HAP-1 (cell line): ENCODE data around the gene LCN12.

Source experiments
- DNase-seq, 2 experiments: peaks; one replicate each; pipeline ENCODE4 v3.0.0-alpha.2; 2016 to 2020; ENCODE audit warnings: low spot score in 2 of 2
- H3K27me3 ChIP-seq: fragments of 250-450 bp; sonication (Bioruptor Pico); 2 replicates; pipeline ENCODE4 v1.5.1; 2020; ENCODE audit warnings: low read depth, mild to moderate bottlenecking, moderate library complexity
- H3K36me3 ChIP-seq: fragments of 250-450 bp; sonication (Bioruptor Pico); replicated peaks from 2 replicates; pipeline ENCODE4 v1.5.1; 2020; ENCODE audit warnings: mild to moderate bottlenecking
- H3K4me1 ChIP-seq: fragments of 250-450 bp; sonication (Bioruptor Pico); 2 replicates; pipeline ENCODE4 v1.5.1; 2020; ENCODE audit warnings: mild to moderate bottlenecking
- H3K4me3 ChIP-seq: fragments of 250-450 bp; sonication (Bioruptor Pico); 2 replicates; pipeline ENCODE4 v1.5.1; 2020; ENCODE audit warnings: mild to moderate bottlenecking, moderate library complexity
- H3K9me3 ChIP-seq: fragments of 250-450 bp; sonication (Bioruptor Pico); 2 replicates; pipeline ENCODE4 v1.5.1; 2020; ENCODE audit warnings: mild to moderate bottlenecking, moderate library complexity
- in situ Hi-C: fragments of 300-500 bp; cut with MboI; formaldehyde crosslinking; loops from 3 replicates; pipeline ENCODE4 v1.14.3; 2020; ENCODE audit warnings: low sequenced_read_pairs, inconsistent platforms, mixed read lengths

The LCN12 gene

DNA sequence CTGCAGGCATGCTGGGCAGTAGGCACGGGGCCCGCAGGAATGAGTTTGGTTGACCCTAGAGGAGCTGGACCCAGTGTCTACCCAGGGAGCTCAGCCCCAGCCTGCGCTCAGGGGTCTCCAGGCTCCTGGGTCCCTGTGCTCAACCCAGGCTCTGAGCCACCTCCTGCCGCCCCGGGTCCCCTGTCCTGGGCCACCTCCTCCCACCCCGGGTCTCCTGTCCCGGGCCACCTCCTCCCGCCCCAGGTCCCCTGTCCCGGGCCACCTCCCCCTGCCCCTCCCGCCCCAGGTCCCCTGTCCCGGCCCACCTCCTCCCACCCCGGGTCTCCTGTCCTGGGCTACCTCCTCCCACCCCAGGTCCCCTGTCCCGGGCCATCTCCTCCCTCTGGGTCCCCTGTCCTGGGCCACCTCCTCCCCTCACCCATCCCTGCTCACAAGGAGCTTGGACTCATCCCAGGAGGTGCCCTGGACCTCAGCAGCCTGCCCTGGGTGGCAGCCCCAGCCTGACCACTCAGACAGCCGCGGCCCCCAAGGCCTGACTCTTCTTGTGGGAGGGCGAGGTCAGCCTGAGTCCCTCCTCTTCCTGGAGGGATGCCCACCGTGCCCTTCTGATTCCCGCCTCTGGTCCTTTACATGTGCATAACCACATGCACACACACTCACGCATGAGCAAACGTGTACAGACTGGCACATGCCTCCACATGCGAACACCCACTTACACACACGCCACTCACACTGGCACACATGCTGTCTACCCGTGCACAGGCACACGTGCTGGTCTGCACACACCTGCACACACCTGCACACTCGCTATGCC lies 2.4 kb downstream of the LCN12 start:
- Histone ChIP-seq H3K27me3 (no peaks in the 10 kb centered on the region), H3K4me3 (no peak overlapping the region), H3K4me1 (peaks cover 6% of the 10 kb centered on the region), H3K36me3 (no peaks in the 10 kb centered on the region), H3K9me3 (no peaks in the 10 kb centered on the region; the same call in 1 of the 2 replicates)
- no peak for DNase-seq
- in situ Hi-C loops: no loop called here

DNA sequence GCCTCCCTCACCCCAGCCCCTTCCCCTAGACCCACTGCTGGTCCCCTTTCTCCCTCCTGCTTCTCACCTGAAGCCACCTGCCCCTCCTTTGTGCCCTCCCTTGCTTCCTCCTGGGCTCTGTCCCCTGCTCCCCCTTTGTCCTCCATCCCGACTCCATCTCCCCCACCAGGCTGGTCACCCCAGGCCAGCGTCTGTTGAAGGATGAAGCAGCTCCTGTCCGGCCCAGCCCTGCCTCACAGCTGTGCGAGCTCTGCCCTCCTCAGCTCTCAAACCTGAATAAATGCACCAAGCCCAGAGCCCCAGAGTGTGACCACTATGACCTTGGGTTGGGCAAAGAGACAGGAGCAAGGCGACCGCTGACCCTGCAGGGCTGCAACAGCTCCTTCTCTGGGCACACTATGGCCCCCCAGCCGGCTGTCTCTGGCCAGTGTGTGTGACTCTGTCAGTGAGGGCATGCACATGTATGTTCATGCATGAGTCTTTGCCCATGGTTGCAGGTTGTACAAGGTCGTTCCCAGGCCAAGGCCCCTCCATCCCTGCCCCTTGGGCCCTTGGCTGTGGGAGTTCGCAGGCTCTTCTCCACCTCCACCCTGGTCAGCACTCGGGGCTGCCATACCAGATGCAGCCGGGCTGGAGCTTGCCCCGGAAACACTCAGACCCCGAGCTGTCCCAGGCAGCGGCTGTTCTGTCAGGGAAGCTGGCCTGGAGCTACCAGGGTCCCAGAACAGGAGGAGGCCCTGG lies 3.3 kb downstream of the LCN12 start:
- no peak for DNase-seq
- peaks cover 3% of the 10 kb centered on the region for H3K4me1 ChIP-seq
- in situ Hi-C loops: no loop called here
- H3K27me3 ChIP-seq: no peaks in the 10 kb centered on the region
- no peaks in the 10 kb centered on the region for H3K36me3 ChIP-seq
- H3K9me3 ChIP-seq: no peaks in the 10 kb centered on the region; the same call in 1 of the 2 replicates
- H3K4me3 ChIP-seq: no peak overlapping the region

DNA sequence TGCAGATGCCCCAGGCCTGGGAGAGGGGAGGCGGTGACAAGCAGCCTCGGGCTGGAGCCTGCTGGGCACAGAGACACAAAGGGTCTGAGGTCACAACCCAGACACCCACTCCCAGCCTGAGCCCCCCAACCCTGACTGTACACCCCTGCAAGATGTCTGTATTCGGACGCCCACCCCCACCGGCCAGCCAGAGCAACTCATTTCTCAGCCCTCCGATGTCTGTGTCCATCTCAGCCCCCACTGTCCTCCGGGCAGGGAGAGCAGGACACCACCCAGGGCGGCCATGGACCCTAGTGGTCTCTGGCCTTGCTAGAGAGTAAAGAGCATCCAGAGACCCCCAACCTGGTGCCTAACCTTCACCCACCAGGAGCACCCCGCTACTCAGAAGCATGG lies 3.9 kb downstream of the LCN12 start:
- no peaks in the 10 kb centered on the region; the same call in 1 of the 2 replicates for H3K9me3 ChIP-seq
- no peak overlapping the region for H3K4me3 ChIP-seq
- no peaks in the 10 kb centered on the region for H3K27me3 ChIP-seq
- in situ Hi-C loops: no loop called here
- no peaks in the 10 kb centered on the region for H3K4me1 ChIP-seq
- no peak for DNase-seq
- H3K36me3 ChIP-seq: no peaks in the 10 kb centered on the region

DNA sequence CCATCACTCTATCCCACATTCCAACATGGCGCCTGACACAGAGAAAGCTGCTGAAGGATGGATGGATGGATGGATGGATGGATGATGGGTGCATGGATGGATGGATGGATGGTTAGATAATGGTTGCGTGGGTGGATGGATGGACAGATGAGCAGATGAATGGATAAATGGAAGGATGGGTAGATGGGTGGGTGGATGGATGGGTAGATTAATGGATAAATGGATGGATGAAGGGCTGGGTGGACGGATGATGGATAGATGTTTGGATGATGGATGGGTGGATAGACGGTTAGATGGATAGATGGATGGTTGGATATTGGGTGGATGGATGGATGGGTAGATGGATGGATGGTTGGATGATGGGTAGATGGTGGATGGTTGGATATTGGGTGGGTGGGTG lies 4.5 kb downstream of the LCN12 start:
- DNase-seq: no peak
- H3K4me1 ChIP-seq: no peaks in the 10 kb centered on the region
- H3K27me3 ChIP-seq: no peaks in the 10 kb centered on the region
- in situ Hi-C loops: no loop called here
- H3K9me3 ChIP-seq: no peaks in the 10 kb centered on the region; the same call in 1 of the 2 replicates
- no peak overlapping the region for H3K4me3 ChIP-seq
- no peaks in the 10 kb centered on the region for H3K36me3 ChIP-seq

DNA sequence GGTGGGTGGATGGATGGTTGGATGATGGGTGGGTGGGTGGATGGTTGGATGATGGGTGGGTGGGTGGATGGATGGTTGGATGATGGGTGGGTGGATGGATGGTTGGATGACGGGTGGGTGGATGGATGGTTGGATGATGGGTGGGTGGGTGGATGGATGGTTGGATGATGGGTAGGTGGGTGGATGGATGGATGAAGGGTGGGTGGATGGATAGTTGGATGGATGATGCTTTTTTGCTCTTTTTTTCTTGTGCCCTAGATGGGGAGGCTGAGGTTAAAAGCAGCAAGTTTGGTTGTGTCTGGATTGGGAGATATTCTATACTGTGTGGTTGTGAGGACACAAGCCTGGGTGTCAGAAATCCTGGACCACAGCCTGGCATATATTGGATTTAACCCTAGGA lies 5.4 kb downstream of the LCN12 start:
- in situ Hi-C loops: no loop called here
- Histone ChIP-seq H3K9me3 (no peaks in the 10 kb centered on the region; the same call in 1 of the 2 replicates), H3K4me3 (no peak overlapping the region), H3K36me3 (no peaks in the 10 kb centered on the region), H3K27me3 (no peaks in the 10 kb centered on the region), H3K4me1 (no peaks in the 10 kb centered on the region)
- DNase-seq: no peak

DNA sequence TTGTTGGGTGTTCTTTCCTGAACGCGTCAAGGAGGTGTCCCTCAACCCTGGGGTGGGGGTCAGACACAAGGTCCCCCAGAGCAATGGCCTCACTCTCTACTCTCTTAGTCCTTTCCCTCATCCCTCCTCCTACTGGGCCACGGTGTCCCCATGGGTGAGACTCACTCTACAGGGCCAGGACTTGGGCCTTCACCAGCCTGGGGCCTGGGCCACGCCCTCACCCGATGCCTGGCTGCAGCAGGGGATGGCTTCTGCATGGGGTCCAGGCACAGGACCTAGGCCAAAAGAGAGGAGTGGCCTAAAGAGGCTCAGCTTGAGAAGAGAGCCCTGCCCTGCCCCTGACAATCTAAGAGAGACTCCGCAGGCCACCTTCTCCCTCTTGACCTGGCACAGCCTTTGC lies 5.8 kb downstream of the LCN12 start:
- H3K4me3 ChIP-seq: no peak overlapping the region
- no peaks in the 10 kb centered on the region for H3K36me3 ChIP-seq
- DNase-seq: no peak
- in situ Hi-C loops: no loop called here
- H3K9me3 ChIP-seq: no peaks in the 10 kb centered on the region; the same call in 1 of the 2 replicates
- no peaks in the 10 kb centered on the region for H3K27me3 ChIP-seq
- no peaks in the 10 kb centered on the region for H3K4me1 ChIP-seq

DNA sequence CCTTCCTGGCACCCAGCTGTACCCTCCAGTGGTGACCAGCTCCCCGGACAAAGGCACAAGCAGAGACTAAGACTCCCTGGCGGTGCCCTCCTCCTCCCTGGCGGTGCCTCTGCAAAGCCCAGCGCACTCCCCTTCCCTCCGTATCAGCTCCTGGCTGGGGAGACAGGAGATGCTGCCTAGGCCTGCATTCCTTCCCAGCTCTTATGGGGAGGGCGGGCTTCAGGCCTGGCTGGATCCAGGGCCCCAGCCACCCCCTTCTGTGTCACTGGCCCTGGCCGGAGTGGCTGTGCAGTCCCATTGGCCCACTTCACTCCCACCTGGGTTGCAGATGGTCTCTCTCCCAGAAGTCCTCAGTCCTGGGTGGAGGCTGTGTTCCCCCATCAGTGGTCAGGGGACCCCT lies 6.4 kb downstream of the LCN12 start:
- H3K36me3 ChIP-seq: no peaks in the 10 kb centered on the region
- H3K27me3 ChIP-seq: no peaks in the 10 kb centered on the region
- no peak for DNase-seq
- in situ Hi-C loops: no loop called here
- no peaks in the 10 kb centered on the region; the same call in 1 of the 2 replicates for H3K9me3 ChIP-seq
- H3K4me1 ChIP-seq: no peaks in the 10 kb centered on the region
- H3K4me3 ChIP-seq: no peak overlapping the region

DNA sequence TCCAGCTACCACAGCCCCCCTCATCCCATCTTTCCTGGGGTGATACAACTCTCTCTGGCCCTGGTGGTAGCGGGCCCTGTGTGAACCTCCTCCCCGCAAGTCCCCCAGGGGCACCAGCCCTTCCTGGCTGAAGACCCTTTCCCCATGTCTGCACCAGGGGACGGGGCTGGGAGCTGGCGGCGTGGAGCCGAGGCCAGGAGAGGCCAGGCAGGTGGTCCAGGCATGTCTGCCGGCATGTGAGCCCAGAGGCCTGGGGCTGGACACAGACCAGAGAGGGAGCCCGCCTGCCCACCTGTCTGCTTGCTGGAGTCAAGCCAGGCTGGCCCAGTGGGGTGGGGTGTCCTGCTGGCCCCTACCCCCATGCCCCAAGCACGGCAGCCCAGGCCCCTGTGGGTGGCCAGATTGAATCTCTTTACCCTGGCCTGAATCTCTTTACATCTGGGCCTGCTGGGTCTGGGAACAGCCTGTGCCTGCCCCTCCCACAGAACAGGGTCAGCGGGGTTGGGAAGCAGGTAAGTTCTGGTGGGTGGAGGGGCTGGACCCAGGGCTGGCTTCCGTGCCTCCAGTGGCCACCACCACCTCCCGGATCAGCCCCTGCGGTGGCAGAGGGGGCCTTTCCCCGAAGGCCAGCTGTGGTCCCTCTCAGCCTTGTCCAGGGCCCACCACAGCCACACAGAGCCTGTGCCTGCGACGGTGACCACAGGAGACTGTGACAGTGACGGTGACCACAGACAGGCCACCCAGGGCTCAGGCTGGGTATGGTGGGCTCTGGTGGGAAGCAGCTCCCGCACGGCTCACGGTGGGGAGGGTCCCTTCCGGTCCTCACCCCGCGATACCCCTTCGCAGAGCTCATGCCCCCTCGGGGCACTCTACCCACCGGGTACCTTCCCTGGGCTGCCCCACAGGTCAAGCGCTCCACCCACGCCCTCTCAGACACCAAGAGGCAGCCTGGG lies 7.1 kb downstream of the LCN12 start:
- no peak for DNase-seq
- Histone ChIP-seq H3K27me3 (no peaks in the 10 kb centered on the region), H3K36me3 (no peaks in the 10 kb centered on the region), H3K4me1 (no peaks in the 10 kb centered on the region), H3K9me3 (no peaks in the 10 kb centered on the region; the same call in 1 of the 2 replicates), H3K4me3 (no peak overlapping the region)
- in situ Hi-C loops: no loop called here

DNA sequence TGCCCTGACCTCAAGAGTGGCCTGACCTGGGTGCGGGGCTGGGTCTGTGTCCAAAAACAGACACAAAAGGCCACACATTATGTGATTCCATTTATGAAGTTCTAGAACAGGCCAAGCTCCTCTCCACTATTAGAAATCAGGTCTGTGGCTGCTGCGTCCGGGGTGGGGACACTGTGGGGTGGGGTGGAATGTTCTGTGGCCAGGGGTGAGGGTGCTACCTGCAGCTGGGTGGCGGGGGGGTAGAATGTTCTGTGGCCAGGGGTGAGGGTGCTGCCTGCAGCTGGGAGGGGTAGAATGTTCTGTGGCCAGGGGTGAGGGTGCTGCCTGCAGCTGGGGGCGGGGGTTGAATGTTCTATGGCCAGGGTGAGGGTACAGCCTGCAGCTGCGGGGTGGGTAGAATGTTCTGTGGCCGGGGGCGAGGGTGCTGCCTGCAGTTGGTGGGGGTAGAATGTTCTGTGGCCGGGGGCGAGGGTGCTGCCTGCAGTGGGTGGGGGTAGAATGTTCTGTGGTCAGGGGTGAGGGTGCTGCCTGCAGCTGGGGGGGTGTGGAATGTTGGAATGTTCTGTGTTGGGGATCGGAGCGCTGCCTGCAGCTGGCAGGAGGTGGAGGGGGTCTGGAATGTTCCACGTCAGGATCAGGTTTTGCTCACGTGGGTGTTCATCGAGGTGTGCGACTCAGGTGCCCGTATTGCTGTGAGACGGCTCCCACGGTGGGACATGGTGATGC lies 8.3 kb downstream of the LCN12 start:
- Histone ChIP-seq H3K36me3 (no peaks in the 10 kb centered on the region), H3K27me3 (no peaks in the 10 kb centered on the region), H3K4me1 (no peaks in the 10 kb centered on the region), H3K9me3 (no peaks in the 10 kb centered on the region; the same call in 1 of the 2 replicates), H3K4me3 (no peak overlapping the region)
- in situ Hi-C loops: no loop called here
- no peak for DNase-seq

DNA sequence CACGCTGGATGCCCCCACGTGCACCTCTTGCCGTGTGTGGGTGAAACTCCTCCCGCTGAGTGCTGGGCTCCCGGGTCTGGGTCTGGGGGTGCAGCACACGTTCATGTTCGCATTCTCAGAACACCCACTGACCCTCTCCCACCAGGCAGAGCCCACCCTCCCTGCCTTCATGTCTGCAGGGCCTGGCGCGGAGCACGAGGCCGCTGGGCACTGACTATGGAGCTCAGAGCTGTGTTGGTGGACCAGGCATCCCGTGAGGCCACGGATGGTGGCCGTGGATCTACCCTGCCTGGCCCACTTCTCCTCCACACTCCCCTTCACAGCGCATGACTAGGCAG lies 8.8 kb downstream of the LCN12 start:
- Histone ChIP-seq H3K27me3 (no peaks in the 10 kb centered on the region), H3K4me1 (peaks cover 2% of the 10 kb centered on the region), H3K4me3 (no peak overlapping the region), H3K36me3 (no peaks in the 10 kb centered on the region), H3K9me3 (no peaks in the 10 kb centered on the region; the same call in 1 of the 2 replicates)
- in situ Hi-C loops: no loop called here
- no peak for DNase-seq

DNA sequence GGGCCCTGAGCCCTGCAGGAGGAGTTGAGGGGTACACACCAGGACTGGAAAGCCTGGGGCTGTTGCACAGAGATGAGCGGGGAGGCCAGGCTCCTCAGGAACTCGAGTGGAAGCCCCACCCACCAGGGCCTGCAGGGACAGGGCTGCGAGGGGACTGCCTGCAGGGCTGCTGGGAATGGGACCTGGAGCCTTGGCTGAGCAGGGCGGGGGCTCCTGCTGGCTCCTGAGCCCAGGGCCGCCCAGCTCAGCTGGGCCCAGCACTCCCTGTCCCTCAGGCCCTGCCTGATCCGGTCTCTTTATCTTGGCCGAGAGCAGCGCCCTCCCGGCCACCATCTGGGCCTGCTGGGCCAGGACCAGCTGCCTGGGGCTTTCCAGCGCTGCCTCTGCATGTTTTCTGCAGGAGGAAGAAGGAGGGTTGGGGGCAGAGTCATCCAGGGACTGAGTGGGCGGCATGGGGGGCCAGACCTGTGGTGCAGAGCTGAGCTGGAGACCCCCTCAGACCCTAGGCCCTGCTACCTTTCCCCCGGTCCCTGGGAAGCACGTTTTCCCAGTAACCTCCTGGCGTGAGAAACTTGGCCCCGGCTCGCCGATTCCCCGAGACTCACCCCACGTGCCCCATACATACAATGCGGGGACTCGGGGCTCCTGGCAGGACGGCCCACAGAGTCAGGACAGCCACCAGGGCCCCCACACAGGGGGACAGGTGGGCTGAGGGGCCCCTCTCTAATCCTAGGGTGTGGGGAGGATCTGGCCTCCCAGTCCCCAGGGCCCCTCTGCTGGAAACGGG lies 9.4 kb downstream of the LCN12 start:
- no peak overlapping the region for H3K4me3 ChIP-seq
- no peaks in the 10 kb centered on the region for H3K36me3 ChIP-seq
- H3K27me3 ChIP-seq: no peaks in the 10 kb centered on the region
- H3K4me1 ChIP-seq: peaks cover 8% of the 10 kb centered on the region
- H3K9me3 ChIP-seq: no peaks in the 10 kb centered on the region; the same call in 1 of the 2 replicates
- DNase-seq: no peak
- in situ Hi-C loops: no loop called here

DNA sequence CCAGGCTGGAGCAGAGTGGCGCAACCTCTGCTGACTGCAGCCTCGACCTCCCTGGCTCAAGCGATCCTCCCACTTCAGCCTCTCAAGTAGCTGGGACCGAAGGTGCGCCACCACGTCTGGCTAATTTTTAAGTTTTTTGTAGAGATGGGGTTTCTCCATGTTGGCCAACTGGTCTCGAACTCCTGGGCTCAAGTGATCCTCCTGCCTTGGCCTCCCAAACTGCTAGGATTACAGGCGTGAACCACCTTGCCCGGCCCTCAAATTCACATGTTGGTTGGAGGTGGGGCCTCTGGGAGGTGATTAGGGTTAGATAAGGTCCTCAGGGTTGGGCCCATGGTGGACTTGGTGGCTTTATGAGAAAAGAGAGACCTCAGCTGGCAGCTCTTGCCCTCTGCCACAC lies 10.1 kb downstream of the LCN12 start:
- DNase-seq: no peak
- peaks cover 8% of the 10 kb centered on the region for H3K4me1 ChIP-seq
- no peaks in the 10 kb centered on the region for H3K27me3 ChIP-seq
- H3K4me3 ChIP-seq: no peak overlapping the region
- no peaks in the 10 kb centered on the region for H3K36me3 ChIP-seq
- no peaks in the 10 kb centered on the region for H3K9me3 ChIP-seq
- in situ Hi-C loops: no loop called here
